ENCODE results near the gene PIEZO1. TPM values are rescaled to one million over a fixed set of nuclear protein-coding genes. Genes with fewer than 3 reads are reported as not detected.

The PIEZO1 gene
- total and polyA plus RNA-seq, 2 experiments from 2014 or later = 30.4 to 70.1 TPM

- H3F3A ChIP-seq (replicated peaks; ENCODE audit: low read depth) = 0 out of 2 replicates have a peak, but pooled peaks cover 6% of the 10 kb centered on the region
- H3K4me2 ChIP-seq = peak overlapping the region; percentile 97
- peak; percentile 67 for DNase-seq (ENCODE audit: low spot score)
- no peaks in the 10 kb centered on the region for H3K9me2 ChIP-seq (ENCODE audit: insufficient read depth)
- peak; percentile 59 for ATAC-seq
- H3K27ac ChIP-seq (ENCODE audit: low read depth) = no peak overlapping the region
- Mint-ChIP-seq H3K4me1 (peaks cover 15% of the 10 kb centered on the region), H3K36me3 (ENCODE audit: low read depth) (no peaks in the 10 kb centered on the region), H3K4me3 (peak overlapping the region; percentile 74), H3K27ac (no peak overlapping the region), H3K9me3 (no peaks in the 10 kb centered on the region), H3K27me3 (ENCODE audit: insufficient read depth, low read depth, poor library complexity) (peaks cover 37% of the 10 kb centered on the region)
- H3K79me2 ChIP-seq (replicated peaks; ENCODE audit: insufficient read depth) = peaks cover 4% of the 10 kb centered on the region
- H2AFZ ChIP-seq = peak overlapping the region; percentile 94
- H3K27me3 ChIP-seq (ENCODE audit: insufficient read depth) = peaks cover 10% of the 10 kb centered on the region
- TF ChIP-seq, protein P1, sequence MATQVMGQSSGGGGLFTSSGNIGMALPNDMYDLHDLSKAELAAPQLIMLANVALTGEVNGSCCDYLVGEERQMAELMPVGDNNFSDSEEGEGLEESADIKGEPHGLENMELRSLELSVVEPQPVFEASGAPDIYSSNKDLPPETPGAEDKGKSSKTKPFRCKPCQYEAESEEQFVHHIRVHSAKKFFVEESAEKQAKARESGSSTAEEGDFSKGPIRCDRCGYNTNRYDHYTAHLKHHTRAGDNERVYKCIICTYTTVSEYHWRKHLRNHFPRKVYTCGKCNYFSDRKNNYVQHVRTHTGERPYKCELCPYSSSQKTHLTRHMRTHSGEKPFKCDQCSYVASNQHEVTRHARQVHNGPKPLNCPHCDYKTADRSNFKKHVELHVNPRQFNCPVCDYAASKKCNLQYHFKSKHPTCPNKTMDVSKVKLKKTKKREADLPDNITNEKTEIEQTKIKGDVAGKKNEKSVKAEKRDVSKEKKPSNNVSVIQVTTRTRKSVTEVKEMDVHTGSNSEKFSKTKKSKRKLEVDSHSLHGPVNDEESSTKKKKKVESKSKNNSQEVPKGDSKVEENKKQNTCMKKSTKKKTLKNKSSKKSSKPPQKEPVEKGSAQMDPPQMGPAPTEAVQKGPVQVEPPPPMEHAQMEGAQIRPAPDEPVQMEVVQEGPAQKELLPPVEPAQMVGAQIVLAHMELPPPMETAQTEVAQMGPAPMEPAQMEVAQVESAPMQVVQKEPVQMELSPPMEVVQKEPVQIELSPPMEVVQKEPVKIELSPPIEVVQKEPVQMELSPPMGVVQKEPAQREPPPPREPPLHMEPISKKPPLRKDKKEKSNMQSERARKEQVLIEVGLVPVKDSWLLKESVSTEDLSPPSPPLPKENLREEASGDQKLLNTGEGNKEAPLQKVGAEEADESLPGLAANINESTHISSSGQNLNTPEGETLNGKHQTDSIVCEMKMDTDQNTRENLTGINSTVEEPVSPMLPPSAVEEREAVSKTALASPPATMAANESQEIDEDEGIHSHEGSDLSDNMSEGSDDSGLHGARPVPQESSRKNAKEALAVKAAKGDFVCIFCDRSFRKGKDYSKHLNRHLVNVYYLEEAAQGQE (IDR thresholded peaks at IDR 0.05; ENCODE audit: unreplicated experiment) = no peak
- peak; percentile 73; the same call in 1 of the 2 replicates for TF ChIP-seq POLR2AphosphoS5 (IDR thresholded peaks at IDR 0.05; ENCODE audit: low read depth)
- H3K4me3 ChIP-seq = peak overlapping the region; percentile 96
- H3K4me1 ChIP-seq (ENCODE audit: insufficient read depth) = peaks cover 9% of the 10 kb centered on the region
- 0 out of 2 replicates have a peak, but pooled peaks cover 5% of the 10 kb centered on the region for H4K20me1 ChIP-seq (replicated peaks; ENCODE audit: insufficient read depth)
- no peaks in the 10 kb centered on the region for H3K36me3 ChIP-seq (ENCODE audit: insufficient read depth)
These were observed 99.0 kb downstream of the PIEZO1 start for GRCh38 chr16:88686062-88686438.

DNA sequence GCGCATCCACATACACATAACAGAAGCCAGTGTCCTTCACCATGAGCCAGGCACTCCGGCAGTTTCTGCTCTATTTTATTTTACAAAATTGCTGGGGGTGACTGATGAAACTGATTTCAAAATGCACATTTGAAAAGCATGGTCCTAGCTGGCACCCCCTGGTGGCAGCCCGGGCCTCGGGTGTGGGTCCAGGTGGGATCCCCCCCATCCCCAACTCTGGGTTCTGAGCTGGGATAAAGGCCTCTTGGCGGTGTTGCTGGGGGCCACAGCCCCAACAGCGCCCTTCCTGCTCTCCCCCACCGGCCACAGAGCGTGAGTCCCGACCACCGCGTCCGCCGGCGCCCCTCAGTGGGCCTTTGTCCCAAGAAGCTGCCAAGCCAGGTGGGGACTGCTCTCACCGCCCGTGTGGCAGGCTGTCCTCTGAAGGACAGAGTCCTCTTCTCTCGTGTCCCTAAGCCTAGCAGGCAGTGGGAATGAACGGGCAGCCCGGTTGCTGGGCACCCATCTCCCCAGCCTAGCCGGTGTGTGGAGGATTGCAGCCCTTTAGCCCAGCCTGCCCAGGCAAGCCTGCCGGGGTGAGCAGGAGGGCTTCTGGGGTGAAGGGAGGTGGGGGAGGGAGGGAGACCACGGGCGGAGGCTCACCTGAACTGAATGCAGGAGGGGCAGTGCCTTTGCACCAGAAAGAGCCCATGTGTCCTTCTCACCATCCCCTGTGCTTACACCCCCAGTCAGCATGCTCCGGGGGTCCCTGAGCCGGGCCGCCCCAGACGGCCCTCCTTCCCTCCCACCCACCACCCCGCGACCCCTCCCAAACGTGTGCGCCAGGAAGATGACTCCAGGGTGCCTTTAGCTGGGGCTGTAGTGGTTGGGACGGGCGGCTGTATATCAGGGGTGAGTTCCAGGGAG lies 99.6 kb downstream of the PIEZO1 start:
- 0 out of 2 replicates have a peak, but pooled peaks cover 5% of the 10 kb centered on the region for H4K20me1 ChIP-seq (replicated peaks; ENCODE audit: insufficient read depth)
- peaks cover 10% of the 10 kb centered on the region for H3K27me3 ChIP-seq (ENCODE audit: insufficient read depth)
- peaks cover 40% of the 10 kb centered on the region for H3K27me3 Mint-ChIP-seq (ENCODE audit: insufficient read depth, low read depth, poor library complexity)
- no peaks in the 10 kb centered on the region for H3K9me2 ChIP-seq (ENCODE audit: insufficient read depth)
- H3F3A ChIP-seq (replicated peaks; ENCODE audit: low read depth) = peaks cover 6% of the 10 kb centered on the region; the same call in 1 of the 2 replicates
- peaks cover 4% of the 10 kb centered on the region for H3K79me2 ChIP-seq (replicated peaks; ENCODE audit: insufficient read depth)
- H3K4me1 ChIP-seq (ENCODE audit: insufficient read depth) = peaks cover 9% of the 10 kb centered on the region
- H3K4me3 Mint-ChIP-seq = peak overlapping the region; percentile 74
- TF ChIP-seq, protein P2, sequence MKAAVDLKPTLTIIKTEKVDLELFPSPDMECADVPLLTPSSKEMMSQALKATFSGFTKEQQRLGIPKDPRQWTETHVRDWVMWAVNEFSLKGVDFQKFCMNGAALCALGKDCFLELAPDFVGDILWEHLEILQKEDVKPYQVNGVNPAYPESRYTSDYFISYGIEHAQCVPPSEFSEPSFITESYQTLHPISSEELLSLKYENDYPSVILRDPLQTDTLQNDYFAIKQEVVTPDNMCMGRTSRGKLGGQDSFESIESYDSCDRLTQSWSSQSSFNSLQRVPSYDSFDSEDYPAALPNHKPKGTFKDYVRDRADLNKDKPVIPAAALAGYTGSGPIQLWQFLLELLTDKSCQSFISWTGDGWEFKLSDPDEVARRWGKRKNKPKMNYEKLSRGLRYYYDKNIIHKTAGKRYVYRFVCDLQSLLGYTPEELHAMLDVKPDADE (IDR thresholded peaks at IDR 0.05) = no peak
- TF ChIP-seq CTCF (conservative IDR thresholded peaks at IDR 0.05; ENCODE audit: low read depth in 2 of 2) (peak; percentile 53 to 67), CREB1 (CRISPR knock-in tag; IDR thresholded peaks at IDR 0.05; ENCODE audit: low read depth) (no peak)
- no peaks in the 10 kb centered on the region for H3K9me3 Mint-ChIP-seq
- peaks cover 15% of the 10 kb centered on the region for H3K4me1 Mint-ChIP-seq
- peak overlapping the region; percentile 96 for H3K4me3 ChIP-seq
- ATAC-seq = peak; percentile 34
- peak overlapping the region; percentile 94 for H2AFZ ChIP-seq
- no peaks in the 10 kb centered on the region; the same call in 1 of the 2 replicates for H3K36me3 ChIP-seq (ENCODE audit: insufficient read depth)
- no peak overlapping the region for H3K27ac ChIP-seq (ENCODE audit: low read depth)
- peak overlapping the region; percentile 97 for H3K4me2 ChIP-seq
- H3K27ac Mint-ChIP-seq = no peak overlapping the region
- peak; percentile 66 for DNase-seq (ENCODE audit: low spot score)
- peaks cover 3% of the 10 kb centered on the region; the same call in 2 of the 3 replicates for H3K36me3 Mint-ChIP-seq (ENCODE audit: low read depth)

Measured in GM23338 (cell line).